ENCODE measurements around the gene COX18.

DNA sequence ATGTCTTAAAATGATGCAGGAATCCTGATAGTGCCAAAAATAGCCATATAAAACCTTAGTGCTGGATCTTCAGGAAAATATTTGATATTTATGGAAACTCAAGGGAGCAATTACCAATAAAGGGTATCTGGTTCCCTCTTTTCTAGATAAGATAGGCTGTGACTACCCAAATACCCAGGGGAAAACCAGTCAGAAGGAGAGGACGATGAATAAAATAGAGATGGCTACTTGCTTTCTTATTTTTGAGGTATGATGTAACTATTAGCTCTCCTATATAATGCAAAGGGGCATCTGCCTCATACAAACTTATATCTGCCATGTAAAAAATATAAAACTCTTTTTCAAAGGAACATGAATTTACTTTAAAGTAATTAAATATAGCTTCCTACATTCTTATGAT lies 23.4 kb upstream of the COX18 start:
- TF ChIP-seq, protein P1, sequence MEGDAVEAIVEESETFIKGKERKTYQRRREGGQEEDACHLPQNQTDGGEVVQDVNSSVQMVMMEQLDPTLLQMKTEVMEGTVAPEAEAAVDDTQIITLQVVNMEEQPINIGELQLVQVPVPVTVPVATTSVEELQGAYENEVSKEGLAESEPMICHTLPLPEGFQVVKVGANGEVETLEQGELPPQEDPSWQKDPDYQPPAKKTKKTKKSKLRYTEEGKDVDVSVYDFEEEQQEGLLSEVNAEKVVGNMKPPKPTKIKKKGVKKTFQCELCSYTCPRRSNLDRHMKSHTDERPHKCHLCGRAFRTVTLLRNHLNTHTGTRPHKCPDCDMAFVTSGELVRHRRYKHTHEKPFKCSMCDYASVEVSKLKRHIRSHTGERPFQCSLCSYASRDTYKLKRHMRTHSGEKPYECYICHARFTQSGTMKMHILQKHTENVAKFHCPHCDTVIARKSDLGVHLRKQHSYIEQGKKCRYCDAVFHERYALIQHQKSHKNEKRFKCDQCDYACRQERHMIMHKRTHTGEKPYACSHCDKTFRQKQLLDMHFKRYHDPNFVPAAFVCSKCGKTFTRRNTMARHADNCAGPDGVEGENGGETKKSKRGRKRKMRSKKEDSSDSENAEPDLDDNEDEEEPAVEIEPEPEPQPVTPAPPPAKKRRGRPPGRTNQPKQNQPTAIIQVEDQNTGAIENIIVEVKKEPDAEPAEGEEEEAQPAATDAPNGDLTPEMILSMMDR (conservative IDR thresholded peaks at IDR 0.05 in 1 of 2, IDR thresholded peaks at IDR 0.05 in 1 of 2; ENCODE audit: extremely low read depth in 1 of 2, insufficient read depth in 1 of 2, low read depth in 1 of 2, low read length in 2 of 2): no peak
- no peak for TF ChIP-seq EZH2 (IDR thresholded peaks at IDR 0.05; ENCODE audit: borderline replicate concordance, low read length)
